ENCODE data around the gene JADE1. TPM values are rescaled to one million over a fixed set of nuclear protein-coding genes. Genes with fewer than 3 reads are reported as not detected.

The JADE1 gene
- polyA plus RNA-seq, 1 of the 3 experiments (the other 2 are of a cell fraction): 9.1 TPM

- Histone ChIP-seq H3K36me3 (replicated peaks in 1 of 2; ENCODE audit: control insufficient read depth in 1 of 2, insufficient read depth in 2 of 2, low read length in 1 of 2) (peaks cover 0 to 20% of the 10 kb centered on the region in 2 experiments), H3K4me3 (ENCODE audit: low read depth in 2 of 2, low read length in 1 of 2) (no peak overlapping the region), H2AFZ (ENCODE audit: low read depth) (no peak overlapping the region), H3K9me2 (no peaks in the 10 kb centered on the region), H3K4me1 (ENCODE audit: control insufficient read depth in 1 of 2, insufficient read depth in 2 of 2, low read depth in 1 of 2, low read length in 1 of 2) (no peaks in the 10 kb centered on the region; a peak in 1 of 4 replicates), H4K20me1 (ENCODE audit: insufficient read depth) (no peaks in the 10 kb centered on the region), H3K4me2 (no peak overlapping the region), H3K79me2 (ENCODE audit: insufficient read depth) (no peaks in the 10 kb centered on the region), H3K9me3 (no peaks in the 10 kb centered on the region), H3K27me3 (ENCODE audit: insufficient read depth) (no peaks in the 10 kb centered on the region), H3K27ac (ENCODE audit: low read depth in 2 of 2, low read length in 1 of 2) (no peak overlapping the region), H3F3A (replicated peaks; ENCODE audit: insufficient read depth) (peaks cover 7% of the 10 kb centered on the region), H3K9ac (no peak overlapping the region)
- TF ChIP-seq TCF12 (IDR thresholded peaks at IDR 0.05) (no peak), CHD2 (IDR thresholded peaks at IDR 0.05; ENCODE audit: low read length, partially characterized antibody) (no peak), SMC3 (IDR thresholded peaks at IDR 0.05; ENCODE audit: low read depth, low read length) (no peak), RXRA (IDR thresholded peaks at IDR 0.05; ENCODE audit: borderline replicate concordance, low read depth) (no peak), CTCF (IDR thresholded peaks at IDR 0.05) (no peak), FOSL2 (IDR thresholded peaks at IDR 0.05; ENCODE audit: borderline replicate concordance, low read depth) (no peak), NFIC (IDR thresholded peaks at IDR 0.05; ENCODE audit: borderline replicate concordance) (no peak), REST (IDR thresholded peaks at IDR 0.05; ENCODE audit: low read depth, low read length) (no peak), GABPA (IDR thresholded peaks at IDR 0.05; ENCODE audit: low read depth) (no peak), IRF3 (IDR thresholded peaks at IDR 0.05; ENCODE audit: low read depth, low read length) (no peak)
- ChIA-PET POLR2A (no interaction called here), CTCF (interaction anchor here (2.4 kb wide), 1 partner anchor 16 kb away, joined by 6 read pairs; no protein-coding TSS in a partner anchor)
- no peak for DNase-seq
- 91% methylated on average over 2 of the region's 2 CpGs for WGBS (ENCODE audit: low lambda C conversion rate)
Measured at GRCh38 chr4:128879283-128879682, 69.8 kb downstream of the JADE1 start.

GRCh38 chr4:128879971-128880370, 70.5 kb downstream of the JADE1 start:
- no peaks in the 10 kb centered on the region for H3K79me2 ChIP-seq (ENCODE audit: insufficient read depth)
- ChIA-PET CTCF (interaction anchor here (0.8 to 2.4 kb wide), 2 partner anchors 8 to 16 kb away, joined by 3 to 6 read pairs; no protein-coding TSS in a partner anchor), POLR2A (no interaction called here)
- H4K20me1 ChIP-seq (ENCODE audit: insufficient read depth): no peaks in the 10 kb centered on the region
- H3K27ac ChIP-seq (ENCODE audit: low read depth in 2 of 2, low read length in 1 of 2): no peak overlapping the region
- no peak overlapping the region for H3K4me2 ChIP-seq
- 68% methylated on average over 2 of the region's 2 CpGs for WGBS (ENCODE audit: low lambda C conversion rate)
- H3K27me3 ChIP-seq (ENCODE audit: insufficient read depth): no peaks in the 10 kb centered on the region
- no peak overlapping the region for H3K4me3 ChIP-seq (ENCODE audit: low read depth in 2 of 2, low read length in 1 of 2)
- no peaks in the 10 kb centered on the region; a peak in 1 of 4 replicates for H3K4me1 ChIP-seq (ENCODE audit: control insufficient read depth in 1 of 2, insufficient read depth in 2 of 2, low read depth in 1 of 2, low read length in 1 of 2)
- no peaks in the 10 kb centered on the region for H3K9me2 ChIP-seq
- peaks cover 7% of the 10 kb centered on the region for H3F3A ChIP-seq (replicated peaks; ENCODE audit: insufficient read depth)
- H3K36me3 ChIP-seq (replicated peaks in 1 of 2; ENCODE audit: control insufficient read depth in 1 of 2, insufficient read depth in 2 of 2, low read length in 1 of 2): peaks cover 0 to 16% of the 10 kb centered on the region in 2 experiments
- DNase-seq: no peak
- H3K9me3 ChIP-seq: no peaks in the 10 kb centered on the region
- no peak overlapping the region for H3K9ac ChIP-seq
- H2AFZ ChIP-seq (ENCODE audit: low read depth): no peak overlapping the region
- TF ChIP-seq SMC3 (IDR thresholded peaks at IDR 0.05; ENCODE audit: low read depth, low read length): no peak
- no peak for TF ChIP-seq TAF1 (IDR thresholded peaks at IDR 0.05; ENCODE audit: borderline replicate concordance, low read depth, low read length)
- no peak for TF ChIP-seq CTCF (IDR thresholded peaks at IDR 0.05)
- TF ChIP-seq PBX3 (IDR thresholded peaks at IDR 0.05): no peak
- no peak for TF ChIP-seq TCF12 (IDR thresholded peaks at IDR 0.05)
- no peak for TF ChIP-seq MAX (IDR thresholded peaks at IDR 0.05; ENCODE audit: low read depth)
- TF ChIP-seq RFX5 (IDR thresholded peaks at IDR 0.05; ENCODE audit: low read length): no peak
- no peak for TF ChIP-seq RXRA (IDR thresholded peaks at IDR 0.05; ENCODE audit: borderline replicate concordance, low read depth)
- TF ChIP-seq EP300 (IDR thresholded peaks at IDR 0.05; ENCODE audit: borderline replicate concordance in 1 of 2, low read depth in 1 of 2, low read length in 1 of 2): no peak
- no peak for TF ChIP-seq FOXM1 (IDR thresholded peaks at IDR 0.05; ENCODE audit: low read depth)
- TF ChIP-seq RAD21 (IDR thresholded peaks at IDR 0.05; ENCODE audit: low read length): no peak

All from SK-N-SH (cell line).